A549 (cell line): Measurements from ENCODE around the gene OSCAR. TPM values are rescaled to one million over a fixed set of nuclear protein-coding genes. Genes with fewer than 3 reads are reported as not detected.

Experiments used
- ATAC-seq, 2 experiments: fragments of 200-7000 bp in 1 of 2; fragments of >200 bp in 1 of 2; cut with Nextera tagmentation in 1 of 2; cut with Tn5 transposase in 1 of 2; 3 replicates each; pipeline versions ENCODE4 v1.8.0 to v1.9.1; 2018 to 2020; ENCODE audit warnings: mild to moderate bottlenecking in 1 of 2, moderate library complexity in 1 of 2
- CTCF ChIA-PET: fragments of 300-600 bp; sonication (Branson Sonifier 250); formaldehyde crosslinking; extraction: SDS; loops from one replicate; lab custom pipeline; 2021; ENCODE audit warnings: antibody characterized with exemption, inconsistent platforms; lab: Yijun Ruan, JAX
- POLR2A ChIA-PET: fragments of 350-600 bp; formaldehyde crosslinking; extraction: SDS; loops from one replicate; lab custom pipeline; 2021; ENCODE audit warnings: antibody characterized with exemption, inconsistent platforms; lab: Yijun Ruan, JAX
- DNase-seq, 2 experiments: peaks; one replicate each; pipeline versions ENCODE4 v3.0.0 to v3.0.0-alpha.2; 2011 to 2016; ENCODE audit warnings: low read depth in 1 of 2, low spot score in 1 of 2
- FAIRE-seq: peaks from 2 replicates; lab custom pipeline; 2011; peaks lifted over from hg19 to GRCh38; lab: Jason Lieb, UNC
- H3K27ac ChIP-seq, 2 experiments: fragments of >200 bp; sonication (Bioruptor Twin); formaldehyde crosslinking; 3 replicates each; pipeline ENCODE4 v1.5.1; 2016 to 2017
- H3K4me1 ChIP-seq: fragments of >200 bp; sonication (Bioruptor Twin); formaldehyde crosslinking; 3 replicates; pipeline ENCODE4 v1.6.1; 2016
- H3K4me2 ChIP-seq: fragments of >200 bp; sonication (Bioruptor Twin); formaldehyde crosslinking; 3 replicates; pipeline ENCODE4 v1.6.1; 2016
- H3K4me3 ChIP-seq: fragments of >200 bp; sonication (Bioruptor Twin); formaldehyde crosslinking; 3 replicates; pipeline ENCODE4 v1.5.1; 2016
- H3K9me3 ChIP-seq: fragments of >200 bp; sonication (Bioruptor Twin); formaldehyde crosslinking; 3 replicates; pipeline ENCODE4 v1.6.1; 2016
- CBX8 ChIP-seq: fragments of 200-600 bp; sonication (generic); IDR thresholded peaks from 2 replicates; pipeline ENCODE4 v1.6.1; 2016
- EHMT2 ChIP-seq: fragments of 200-600 bp; sonication (generic); IDR thresholded peaks from 2 replicates; pipeline ENCODE4 v1.6.1; 2016; ENCODE audit warnings: antibody characterized with exemption, low read depth, mild to moderate bottlenecking, moderate library complexity
- FOSB ChIP-seq: fragments of 250-450 bp; sonication (Bioruptor Pico); IDR thresholded peaks from 2 replicates; pipeline ENCODE4 v1.5.0; 2020; ENCODE audit warnings: mild to moderate bottlenecking, moderate library complexity
- HDAC2 ChIP-seq: fragments of 200-600 bp; sonication (generic); IDR thresholded peaks from 2 replicates; pipeline ENCODE4 v1.6.1; 2016
- KDM1A ChIP-seq: fragments of 200-600 bp; sonication (generic); IDR thresholded peaks from 2 replicates; pipeline ENCODE4 v1.6.1; 2016; ENCODE audit warnings: low read depth, mild to moderate bottlenecking
- KDM5A ChIP-seq: fragments of 200-600 bp; sonication (generic); IDR thresholded peaks from 2 replicates; pipeline ENCODE4 v1.6.1; 2016; ENCODE audit warnings: antibody characterized with exemption, mild to moderate bottlenecking
- NR3C1 ChIP-seq: fragments of >200 bp; sonication (Bioruptor Twin); formaldehyde crosslinking; IDR thresholded peaks from 3 replicates; pipeline ENCODE4 v1.6.1; 2017
- PHF8 ChIP-seq: fragments of 200-600 bp; sonication (generic); IDR thresholded peaks from 2 replicates; pipeline ENCODE4 v1.6.1; 2016; ENCODE audit warnings: low read depth, mild to moderate bottlenecking, antibody characterized with exemption, moderate library complexity, borderline replicate concordance
- RAD21 ChIP-seq, 2 experiments: fragments of >200 bp in 1 of 2; sonication (Bioruptor Twin) in 1 of 2; formaldehyde crosslinking in 1 of 2; IDR thresholded peaks in 1 of 2; conservative IDR thresholded peaks in 1 of 2; 2 replicates in 1 of 2; 3 replicates in 1 of 2; pipeline ENCODE4 v1.6.1; 2012 to 2018; ENCODE audit warnings: inconsistent platforms in 1 of 2
- RFX5 ChIP-seq: fragments of 450-650 bp; IDR thresholded peaks from 2 replicates; pipeline ENCODE4 v1.7.1; 2014; ENCODE audit warnings: antibody characterized with exemption, mild to moderate bottlenecking, moderate library complexity
- TP53 ChIP-seq: fragments of 250-450 bp; sonication (Bioruptor Pico); IDR thresholded peaks from 2 replicates; pipeline ENCODE4 v1.5.0; 2021; ENCODE audit warnings: mild to moderate bottlenecking, moderate library complexity
- ZFP36 ChIP-seq: fragments of 450-650 bp; IDR thresholded peaks from 2 replicates; pipeline ENCODE4 v1.6.1; 2014; ENCODE audit warnings: borderline replicate concordance; ENCODE audit not compliant: partially characterized antibody
- ZSCAN20 ChIP-seq: fragments of 250-450 bp; sonication (Bioruptor Pico); IDR thresholded peaks from 2 replicates; pipeline ENCODE4 v1.8.0; 2022; ENCODE audit warnings: mild to moderate bottlenecking, moderate library complexity
- WGBS: methylation state at CpG from one replicate; pipeline ENCODE4 v1.1.6; 2017; ENCODE audit errors: missing lambda C conversion rate; 5-methylcytosine and 5-hydroxymethylcytosine counted together
- polyA plus RNA-seq, 4 experiments: library from polyadenylated mRNA; depleted of rRNA in 3 of 4; stranded (reverse); fragments of >200 nt; fragmentation: RNase III in 1 of 4; extraction: RNeasy Plus Mini Kit Qiagen cat#74134 plus additional on column Dnase treatment in 1 of 4; gene quantifications; 2 replicates in 3 of 4; 3 replicates in 1 of 4; pipeline ENCODE4 v1.2.3, GENCODE V29; 2011 to 2017
- TF ChIP-seq, protein P1 (sequence below): fragments of >200 bp; sonication (Bioruptor Twin); formaldehyde crosslinking; IDR thresholded peaks from 2 replicates; pipeline ENCODE4 v1.6.1; 2016
- TF ChIP-seq, protein P2 (sequence below): fragments of >200 bp; sonication (Bioruptor Twin); formaldehyde crosslinking; IDR thresholded peaks from 3 replicates; pipeline ENCODE4 v1.5.1; 2016
- TF ChIP-seq, protein P3 (sequence below): IDR thresholded peaks from 2 replicates; pipeline ENCODE4 v1.6.1; 2012
- TF ChIP-seq, protein P4 (sequence below): fragments of 250-450 bp; sonication (Bioruptor Pico); IDR thresholded peaks from 2 replicates; pipeline ENCODE4 v1.5.0; 2020; ENCODE audit warnings: low read depth, mild to moderate bottlenecking, moderate library complexity
- TF ChIP-seq, protein P5 (sequence below): IDR thresholded peaks from 2 replicates; pipeline ENCODE4 v1.6.1; 2012
- TF ChIP-seq, protein P6 (sequence below): fragments of 200-600 bp; sonication (generic); IDR thresholded peaks from 2 replicates; pipeline ENCODE4 v1.6.1; 2016; ENCODE audit warnings: antibody characterized with exemption, mild to moderate bottlenecking, moderate library complexity

Gene OSCAR
- polyA plus RNA-seq, 2 of the 4 experiments (the other 2 are of a cell fraction): 0.26 to 0.28 TPM

DNA sequence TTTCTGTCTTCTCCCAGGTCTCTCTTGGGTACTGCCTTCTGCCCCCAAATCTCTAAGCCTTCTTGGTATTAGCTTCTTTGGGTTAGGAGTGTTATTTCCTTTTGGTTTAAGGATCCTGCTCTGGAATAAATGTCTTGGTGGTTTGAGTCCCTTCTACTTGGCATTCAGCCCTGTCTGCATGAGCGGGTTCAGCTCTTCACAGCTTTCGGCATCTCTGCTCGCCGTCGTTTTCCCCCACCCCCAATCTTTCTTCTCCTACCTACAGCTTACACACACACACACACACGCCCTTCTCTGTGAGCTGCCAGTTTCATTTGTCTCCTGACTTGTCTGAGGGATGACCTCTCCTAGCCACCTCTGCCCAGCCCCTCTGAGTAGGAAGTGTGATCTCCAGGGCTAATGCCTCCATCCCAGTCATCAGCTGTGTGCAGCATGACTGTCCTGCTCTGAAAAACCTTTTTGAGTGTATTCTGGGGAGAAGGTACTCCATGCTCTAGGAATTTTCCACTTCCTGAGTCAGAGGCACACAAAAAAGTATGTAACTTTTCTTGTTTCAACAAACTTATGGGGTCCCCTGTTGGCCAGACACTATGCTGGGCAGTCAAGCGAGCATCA lies 41.7 kb upstream of the OSCAR start:
- FAIRE-seq: no peak
- POLR2A ChIA-PET: interaction anchor here (1.0 to 1.3 kb wide), 2 partner anchors 9 to 18 kb away, joined by 4 to 5 read pairs; partner anchors contain the start of gene LENG1

DNA sequence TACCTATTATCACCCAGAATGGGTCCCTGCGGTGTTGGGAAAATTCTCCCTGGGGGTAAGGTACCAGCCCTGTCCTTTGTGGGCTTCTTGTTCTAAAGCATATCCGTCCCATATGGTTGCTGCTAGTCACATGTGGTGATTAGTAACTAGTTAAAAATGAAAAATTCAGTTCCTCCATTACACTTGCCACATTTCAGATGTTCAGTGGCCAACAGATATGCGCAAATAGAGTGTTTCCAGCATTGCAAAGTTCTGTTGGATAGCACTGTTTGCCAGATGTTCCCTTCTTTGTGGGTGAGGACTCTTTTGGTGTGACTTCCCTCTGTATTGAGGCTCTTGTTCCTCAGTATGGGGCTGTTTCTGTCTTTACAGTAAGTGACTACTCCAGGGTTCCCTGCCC lies 40.8 kb upstream of the OSCAR start:
- ATAC-seq (no peak), FAIRE-seq (no peak), DNase-seq (no peak)
- 96% methylated on average over 3 of the region's 3 CpGs for WGBS
- POLR2A ChIA-PET: interaction anchor here (1.3 kb wide), 1 partner anchor 10 kb away, joined by 5 read pairs; no protein-coding TSS in a partner anchor
- H3K9me3 ChIP-seq: no peaks in the 10 kb centered on the region
- TF ChIP-seq, protein P1, sequence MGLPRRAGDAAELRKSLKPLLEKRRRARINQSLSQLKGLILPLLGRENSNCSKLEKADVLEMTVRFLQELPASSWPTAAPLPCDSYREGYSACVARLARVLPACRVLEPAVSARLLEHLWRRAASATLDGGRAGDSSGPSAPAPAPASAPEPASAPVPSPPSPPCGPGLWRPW: no peak
- TF ChIP-seq, protein P2, sequence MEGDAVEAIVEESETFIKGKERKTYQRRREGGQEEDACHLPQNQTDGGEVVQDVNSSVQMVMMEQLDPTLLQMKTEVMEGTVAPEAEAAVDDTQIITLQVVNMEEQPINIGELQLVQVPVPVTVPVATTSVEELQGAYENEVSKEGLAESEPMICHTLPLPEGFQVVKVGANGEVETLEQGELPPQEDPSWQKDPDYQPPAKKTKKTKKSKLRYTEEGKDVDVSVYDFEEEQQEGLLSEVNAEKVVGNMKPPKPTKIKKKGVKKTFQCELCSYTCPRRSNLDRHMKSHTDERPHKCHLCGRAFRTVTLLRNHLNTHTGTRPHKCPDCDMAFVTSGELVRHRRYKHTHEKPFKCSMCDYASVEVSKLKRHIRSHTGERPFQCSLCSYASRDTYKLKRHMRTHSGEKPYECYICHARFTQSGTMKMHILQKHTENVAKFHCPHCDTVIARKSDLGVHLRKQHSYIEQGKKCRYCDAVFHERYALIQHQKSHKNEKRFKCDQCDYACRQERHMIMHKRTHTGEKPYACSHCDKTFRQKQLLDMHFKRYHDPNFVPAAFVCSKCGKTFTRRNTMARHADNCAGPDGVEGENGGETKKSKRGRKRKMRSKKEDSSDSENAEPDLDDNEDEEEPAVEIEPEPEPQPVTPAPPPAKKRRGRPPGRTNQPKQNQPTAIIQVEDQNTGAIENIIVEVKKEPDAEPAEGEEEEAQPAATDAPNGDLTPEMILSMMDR: no peak
- no peak for TF ChIP-seq NR3C1
- TF ChIP-seq PHF8: no peak
- TF ChIP-seq RFX5: no peak
- TF ChIP-seq, protein P3, sequence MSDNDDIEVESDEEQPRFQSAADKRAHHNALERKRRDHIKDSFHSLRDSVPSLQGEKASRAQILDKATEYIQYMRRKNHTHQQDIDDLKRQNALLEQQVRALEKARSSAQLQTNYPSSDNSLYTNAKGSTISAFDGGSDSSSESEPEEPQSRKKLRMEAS: no peak
- TF ChIP-seq ZFP36: no peak
- no peak for TF ChIP-seq KDM5A
- no peak for TF ChIP-seq HDAC2
- TF ChIP-seq, protein P4, sequence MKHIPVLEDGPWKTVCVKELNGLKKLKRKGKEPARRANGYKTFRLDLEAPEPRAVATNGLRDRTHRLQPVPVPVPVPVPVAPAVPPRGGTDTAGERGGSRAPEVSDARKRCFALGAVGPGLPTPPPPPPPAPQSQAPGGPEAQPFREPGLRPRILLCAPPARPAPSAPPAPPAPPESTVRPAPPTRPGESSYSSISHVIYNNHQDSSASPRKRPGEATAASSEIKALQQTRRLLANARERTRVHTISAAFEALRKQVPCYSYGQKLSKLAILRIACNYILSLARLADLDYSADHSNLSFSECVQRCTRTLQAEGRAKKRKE (CRISPR knock-in tag): no peak
- no peak overlapping the region for H3K4me2 ChIP-seq
- H3K27ac ChIP-seq: no peak overlapping the region
- H3K4me3 ChIP-seq: no peak overlapping the region
- CTCF ChIA-PET: interaction anchor here (2.3 to 2.6 kb wide), 2 partner anchors 9 to 18 kb away, joined by 7 to 14 read pairs; partner anchors contain the start of gene LENG1
- H3K4me1 ChIP-seq: peaks cover 9% of the 10 kb centered on the region; the same call in 2 of the 3 replicates

More for the DNA sequence above, 41.7 kb upstream of the OSCAR start:
- no peak overlapping the region for H3K4me3 ChIP-seq
- CTCF ChIA-PET: interaction anchor here (1.3 to 2.6 kb wide), 3 partner anchors 8 to 26 kb away, joined by 4 to 14 read pairs (median 7); partner anchors contain the start of gene LENG1
- no peak overlapping the region for H3K27ac ChIP-seq
- H3K4me1 ChIP-seq: peaks cover 8% of the 10 kb centered on the region; the same call in 2 of the 3 replicates
- no peaks in the 10 kb centered on the region for H3K9me3 ChIP-seq
- WGBS: 92% methylated on average over 7 of the region's 7 CpGs
- DNase-seq (no peak), ATAC-seq (no peak)
- no peak overlapping the region for H3K4me2 ChIP-seq
- no peak for TF ChIP-seq EHMT2
- no peak for TF ChIP-seq RFX5
- no peak for TF ChIP-seq TP53
- no peak for TF ChIP-seq FOSB (CRISPR knock-in tag)
- TF ChIP-seq, protein P5, sequence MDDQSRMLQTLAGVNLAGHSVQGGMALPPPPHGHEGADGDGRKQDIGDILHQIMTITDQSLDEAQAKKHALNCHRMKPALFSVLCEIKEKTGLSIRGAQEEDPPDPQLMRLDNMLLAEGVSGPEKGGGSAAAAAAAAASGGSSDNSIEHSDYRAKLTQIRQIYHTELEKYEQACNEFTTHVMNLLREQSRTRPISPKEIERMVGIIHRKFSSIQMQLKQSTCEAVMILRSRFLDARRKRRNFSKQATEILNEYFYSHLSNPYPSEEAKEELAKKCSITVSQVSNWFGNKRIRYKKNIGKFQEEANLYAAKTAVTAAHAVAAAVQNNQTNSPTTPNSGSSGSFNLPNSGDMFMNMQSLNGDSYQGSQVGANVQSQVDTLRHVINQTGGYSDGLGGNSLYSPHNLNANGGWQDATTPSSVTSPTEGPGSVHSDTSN: no peak
- no peak for TF ChIP-seq KDM1A
- TF ChIP-seq CBX8: no peak
- TF ChIP-seq ZSCAN20 (CRISPR knock-in tag): no peak
- no peak for TF ChIP-seq RAD21 (conservative IDR thresholded peaks at IDR 0.05 in 1 of 2, IDR thresholded peaks at IDR 0.05 in 1 of 2)
- TF ChIP-seq, protein P6, sequence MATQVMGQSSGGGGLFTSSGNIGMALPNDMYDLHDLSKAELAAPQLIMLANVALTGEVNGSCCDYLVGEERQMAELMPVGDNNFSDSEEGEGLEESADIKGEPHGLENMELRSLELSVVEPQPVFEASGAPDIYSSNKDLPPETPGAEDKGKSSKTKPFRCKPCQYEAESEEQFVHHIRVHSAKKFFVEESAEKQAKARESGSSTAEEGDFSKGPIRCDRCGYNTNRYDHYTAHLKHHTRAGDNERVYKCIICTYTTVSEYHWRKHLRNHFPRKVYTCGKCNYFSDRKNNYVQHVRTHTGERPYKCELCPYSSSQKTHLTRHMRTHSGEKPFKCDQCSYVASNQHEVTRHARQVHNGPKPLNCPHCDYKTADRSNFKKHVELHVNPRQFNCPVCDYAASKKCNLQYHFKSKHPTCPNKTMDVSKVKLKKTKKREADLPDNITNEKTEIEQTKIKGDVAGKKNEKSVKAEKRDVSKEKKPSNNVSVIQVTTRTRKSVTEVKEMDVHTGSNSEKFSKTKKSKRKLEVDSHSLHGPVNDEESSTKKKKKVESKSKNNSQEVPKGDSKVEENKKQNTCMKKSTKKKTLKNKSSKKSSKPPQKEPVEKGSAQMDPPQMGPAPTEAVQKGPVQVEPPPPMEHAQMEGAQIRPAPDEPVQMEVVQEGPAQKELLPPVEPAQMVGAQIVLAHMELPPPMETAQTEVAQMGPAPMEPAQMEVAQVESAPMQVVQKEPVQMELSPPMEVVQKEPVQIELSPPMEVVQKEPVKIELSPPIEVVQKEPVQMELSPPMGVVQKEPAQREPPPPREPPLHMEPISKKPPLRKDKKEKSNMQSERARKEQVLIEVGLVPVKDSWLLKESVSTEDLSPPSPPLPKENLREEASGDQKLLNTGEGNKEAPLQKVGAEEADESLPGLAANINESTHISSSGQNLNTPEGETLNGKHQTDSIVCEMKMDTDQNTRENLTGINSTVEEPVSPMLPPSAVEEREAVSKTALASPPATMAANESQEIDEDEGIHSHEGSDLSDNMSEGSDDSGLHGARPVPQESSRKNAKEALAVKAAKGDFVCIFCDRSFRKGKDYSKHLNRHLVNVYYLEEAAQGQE: no peak
